A673 (cell line): ENCODE results near the gene TEC.
"Not testable (repeated sequence)": the region's sequence is repeated elsewhere in the genome, so short reads cannot be mapped to it uniquely, and the experiment has no call there.

Experiments
- EZH2 ChIP-seq: fragments of 200-600 bp; sonication (generic); IDR thresholded peaks from 2 replicates; pipeline ENCODE4 v1.6.1; 2017; ENCODE audit warnings: borderline replicate concordance, low read depth, mild to moderate bottlenecking, mixed read lengths, antibody characterized with exemption, low read length; ENCODE audit not compliant: poor library complexity, severe bottlenecking
- TF ChIP-seq, protein P1 (sequence below): fragments of 300-800, 200-600 bp; sonication (generic); conservative IDR thresholded peaks from 2 replicates; pipeline ENCODE4 v1.5.1; 2017; ENCODE audit warnings: low read depth, mild to moderate bottlenecking, antibody characterized with exemption, low read length, moderate library complexity, mixed read lengths

DNA sequence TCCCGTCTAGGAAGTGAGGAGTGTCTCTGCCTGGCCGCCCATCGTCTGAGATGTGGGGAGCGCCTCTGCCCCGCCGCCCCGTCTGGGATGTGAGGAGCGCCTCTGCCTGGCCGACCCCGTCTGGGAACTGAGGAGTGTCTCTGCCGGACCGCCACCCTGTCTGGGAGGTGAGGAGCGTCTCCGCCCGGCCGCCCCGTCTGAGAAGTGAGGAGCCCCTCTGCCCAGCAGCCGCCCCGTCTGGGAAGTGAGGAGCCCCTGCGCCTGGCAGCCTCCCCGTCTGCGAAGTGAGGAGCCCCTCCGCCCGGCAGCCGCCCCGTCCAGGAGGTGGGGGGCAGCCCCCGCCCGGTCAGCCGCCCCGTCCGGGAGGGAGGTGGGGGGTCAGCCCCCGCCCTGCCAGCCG is 83.2 kb downstream of the TEC start:
- TF ChIP-seq EZH2 = not testable (repeated sequence)
- TF ChIP-seq, protein P1, sequence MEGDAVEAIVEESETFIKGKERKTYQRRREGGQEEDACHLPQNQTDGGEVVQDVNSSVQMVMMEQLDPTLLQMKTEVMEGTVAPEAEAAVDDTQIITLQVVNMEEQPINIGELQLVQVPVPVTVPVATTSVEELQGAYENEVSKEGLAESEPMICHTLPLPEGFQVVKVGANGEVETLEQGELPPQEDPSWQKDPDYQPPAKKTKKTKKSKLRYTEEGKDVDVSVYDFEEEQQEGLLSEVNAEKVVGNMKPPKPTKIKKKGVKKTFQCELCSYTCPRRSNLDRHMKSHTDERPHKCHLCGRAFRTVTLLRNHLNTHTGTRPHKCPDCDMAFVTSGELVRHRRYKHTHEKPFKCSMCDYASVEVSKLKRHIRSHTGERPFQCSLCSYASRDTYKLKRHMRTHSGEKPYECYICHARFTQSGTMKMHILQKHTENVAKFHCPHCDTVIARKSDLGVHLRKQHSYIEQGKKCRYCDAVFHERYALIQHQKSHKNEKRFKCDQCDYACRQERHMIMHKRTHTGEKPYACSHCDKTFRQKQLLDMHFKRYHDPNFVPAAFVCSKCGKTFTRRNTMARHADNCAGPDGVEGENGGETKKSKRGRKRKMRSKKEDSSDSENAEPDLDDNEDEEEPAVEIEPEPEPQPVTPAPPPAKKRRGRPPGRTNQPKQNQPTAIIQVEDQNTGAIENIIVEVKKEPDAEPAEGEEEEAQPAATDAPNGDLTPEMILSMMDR = not testable (repeated sequence)
